ENCODE measurements around the gene RNF168.

Gene RNF168

DNA sequence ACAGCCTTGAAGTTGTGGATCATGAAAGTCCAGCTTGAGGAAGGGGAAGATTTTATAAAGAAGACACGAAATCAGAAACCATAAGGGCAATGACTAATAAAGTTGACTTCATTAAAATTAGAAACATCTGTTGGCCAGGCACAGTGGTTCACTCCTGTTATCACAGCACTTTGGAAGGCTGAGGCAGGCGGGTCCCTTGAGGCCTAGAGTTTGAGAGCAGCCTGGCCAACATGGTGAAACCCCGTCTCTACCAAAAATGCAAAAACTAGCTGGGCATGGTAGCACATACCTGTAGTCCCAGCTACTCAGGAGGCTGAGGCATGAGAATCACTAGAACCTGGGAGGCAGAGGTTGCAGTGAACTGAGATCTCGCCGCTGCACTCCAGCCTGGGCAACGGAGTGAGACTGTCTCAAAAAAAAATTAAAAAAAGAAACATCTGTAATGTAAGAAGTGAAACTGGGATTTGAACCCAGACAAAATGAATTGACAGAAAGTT is 63.5 kb downstream of the RNF168 start (continued):
- TF ChIP-seq, protein P1, sequence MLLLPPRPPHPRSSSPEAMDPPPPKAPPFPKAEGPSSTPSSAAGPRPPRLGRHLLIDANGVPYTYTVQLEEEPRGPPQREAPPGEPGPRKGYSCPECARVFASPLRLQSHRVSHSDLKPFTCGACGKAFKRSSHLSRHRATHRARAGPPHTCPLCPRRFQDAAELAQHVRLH (tag by site-specific recombination; IDR thresholded peaks at IDR 0.05) = no peak
- TF ChIP-seq ZNF561 (tag by site-specific recombination; IDR thresholded peaks at IDR 0.05; ENCODE audit: borderline replicate concordance) (no peak), ZNF133 (tag by site-specific recombination; IDR thresholded peaks at IDR 0.05) (no peak), ZNF658 (tag by site-specific recombination; IDR thresholded peaks at IDR 0.05) (no peak), ZNF354C (tag by site-specific recombination; IDR thresholded peaks at IDR 0.05; ENCODE audit: borderline replicate concordance, low read depth) (no peak), ZNF830 (tag by site-specific recombination; IDR thresholded peaks at IDR 0.05; ENCODE audit: low read depth) (no peak), ZNF600 (tag by site-specific recombination; IDR thresholded peaks at IDR 0.05) (no peak), SCRT1 (tag by site-specific recombination; IDR thresholded peaks at IDR 0.05; ENCODE audit: borderline replicate concordance) (no peak)

- POLR2A ChIA-PET = interaction anchor here (0.6 to 1.3 kb wide), 9 partner anchors 9 to 148 kb away, joined by 3 to 9 read pairs (median 4); partner anchors contain the start of genes DYNLT2B and RNF168
- H3K27ac ChIP-seq (ENCODE audit: extremely low read depth, low read depth, low read length) = peak within 1 kb of the TSS; percentile 85
- H3K4me3 ChIP-seq (ENCODE audit: low read depth, low read length) = peak within 1 kb of the TSS; percentile 99
- CTCF ChIA-PET = interaction anchor here (0.6 kb wide), 2 partner anchors 68 to 859 kb away, joined by 3 read pairs; no protein-coding TSS in a partner anchor
- no peaks in the 10 kb centered on the region; the same call in 1 of the 2 replicates for H3K4me1 ChIP-seq (ENCODE audit: control insufficient read depth, insufficient read depth, low read length)
- H3K9me3 ChIP-seq (ENCODE audit: control insufficient read depth, insufficient read depth, low read depth, low read length) = no peaks in the 10 kb centered on the region
- H3K36me3 ChIP-seq (ENCODE audit: control insufficient read depth in 2 of 2, insufficient read depth in 1 of 2, low read length in 2 of 2) = peaks cover 3 to 8% of the 10 kb centered on the region in 2 experiments; a peak in 2 of 3 replicates
- TF ChIP-seq ZFHX2 (tag by site-specific recombination; conservative IDR thresholded peaks at IDR 0.05) (no peak), ZNF530 (tag by site-specific recombination; IDR thresholded peaks at IDR 0.05; ENCODE audit: low read depth) (no peak), OSR2 (tag by site-specific recombination; IDR thresholded peaks at IDR 0.05) (no peak), ZNF623 (tag by site-specific recombination; IDR thresholded peaks at IDR 0.05) (no peak), ZNF404 (tag by site-specific recombination; IDR thresholded peaks at IDR 0.05) (no peak), ZNF112 (tag by site-specific recombination; IDR thresholded peaks at IDR 0.05) (no peak), ZNF121 (tag by site-specific recombination; IDR thresholded peaks at IDR 0.05) (no peak), ZBTB21 (tag by site-specific recombination; IDR thresholded peaks at IDR 0.05) (no peak), ZNF366 (tag by site-specific recombination; conservative IDR thresholded peaks at IDR 0.05) (peak; percentile 25; the same call in 1 of the 2 replicates), GLI2 (tag by site-specific recombination; IDR thresholded peaks at IDR 0.05; ENCODE audit: borderline replicate concordance, low read depth) (no peak), KLF17 (tag by site-specific recombination; IDR thresholded peaks at IDR 0.05) (peak; percentile 76; the same call in 1 of the 2 replicates), WT1 (tag by site-specific recombination; IDR thresholded peaks at IDR 0.05) (no peak), ZNF600 (tag by site-specific recombination; IDR thresholded peaks at IDR 0.05) (peak; percentile 51), ZFP41 (tag by site-specific recombination; IDR thresholded peaks at IDR 0.05; ENCODE audit: borderline replicate concordance) (no peak), HOXA7 (CRISPR knock-in tag; IDR thresholded peaks at IDR 0.05; ENCODE audit: borderline replicate concordance) (no peak), GLIS1 (tag by site-specific recombination; IDR thresholded peaks at IDR 0.05) (peak; percentile 49; the same call in 1 of the 2 replicates), ZNF214 (tag by site-specific recombination; IDR thresholded peaks at IDR 0.05; ENCODE audit: borderline replicate concordance) (no peak), ZNF621 (tag by site-specific recombination; IDR thresholded peaks at IDR 0.05) (no peak), ZNF768 (tag by site-specific recombination; IDR thresholded peaks at IDR 0.05) (no peak), ZSCAN18 (tag by site-specific recombination; IDR thresholded peaks at IDR 0.05) (no peak), ZNF830 (tag by site-specific recombination; IDR thresholded peaks at IDR 0.05; ENCODE audit: low read depth) (no peak)
- TF ChIP-seq, protein P2, sequence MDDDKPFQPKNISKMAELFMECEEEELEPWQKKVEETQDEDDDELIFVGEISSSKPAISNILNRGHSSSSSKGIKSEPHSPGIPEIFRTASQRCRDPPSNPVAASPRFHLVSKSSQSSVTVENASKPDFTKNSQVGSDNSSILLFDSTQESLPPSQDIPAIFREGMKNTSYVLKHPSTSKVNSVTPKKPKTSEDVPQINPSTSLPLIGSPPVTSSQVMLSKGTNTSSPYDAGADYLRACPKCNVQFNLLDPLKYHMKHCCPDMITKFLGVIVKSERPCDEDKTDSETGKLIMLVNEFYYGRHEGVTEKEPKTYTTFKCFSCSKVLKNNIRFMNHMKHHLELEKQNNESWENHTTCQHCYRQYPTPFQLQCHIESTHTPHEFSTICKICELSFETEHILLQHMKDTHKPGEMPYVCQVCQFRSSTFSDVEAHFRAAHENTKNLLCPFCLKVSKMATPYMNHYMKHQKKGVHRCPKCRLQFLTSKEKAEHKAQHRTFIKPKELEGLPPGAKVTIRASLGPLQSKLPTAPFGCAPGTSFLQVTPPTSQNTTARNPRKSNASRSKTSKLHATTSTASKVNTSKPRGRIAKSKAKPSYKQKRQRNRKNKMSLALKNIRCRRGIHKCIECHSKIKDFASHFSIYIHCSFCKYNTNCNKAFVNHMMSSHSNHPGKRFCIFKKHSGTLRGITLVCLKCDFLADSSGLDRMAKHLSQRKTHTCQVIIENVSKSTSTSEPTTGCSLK (tag by site-specific recombination; IDR thresholded peaks at IDR 0.05) = no peak
These were observed 71.3 kb downstream of the RNF168 start, which contains the start of gene UBXN7 for GRCh38 chr3:196432137-196432879. TSS of gene UBXN7 (minus strand) at chr3:196432427. CDS start at chr3:196432399, 28 bp downstream.

Measured in HEK293 (cell line).